ENCODE data around the gene MLKL.

The MLKL gene

GRCh38 chr16:74641969-74642368 is 58.7 kb downstream of the MLKL start:
- no peak for DNase-seq

DNA sequence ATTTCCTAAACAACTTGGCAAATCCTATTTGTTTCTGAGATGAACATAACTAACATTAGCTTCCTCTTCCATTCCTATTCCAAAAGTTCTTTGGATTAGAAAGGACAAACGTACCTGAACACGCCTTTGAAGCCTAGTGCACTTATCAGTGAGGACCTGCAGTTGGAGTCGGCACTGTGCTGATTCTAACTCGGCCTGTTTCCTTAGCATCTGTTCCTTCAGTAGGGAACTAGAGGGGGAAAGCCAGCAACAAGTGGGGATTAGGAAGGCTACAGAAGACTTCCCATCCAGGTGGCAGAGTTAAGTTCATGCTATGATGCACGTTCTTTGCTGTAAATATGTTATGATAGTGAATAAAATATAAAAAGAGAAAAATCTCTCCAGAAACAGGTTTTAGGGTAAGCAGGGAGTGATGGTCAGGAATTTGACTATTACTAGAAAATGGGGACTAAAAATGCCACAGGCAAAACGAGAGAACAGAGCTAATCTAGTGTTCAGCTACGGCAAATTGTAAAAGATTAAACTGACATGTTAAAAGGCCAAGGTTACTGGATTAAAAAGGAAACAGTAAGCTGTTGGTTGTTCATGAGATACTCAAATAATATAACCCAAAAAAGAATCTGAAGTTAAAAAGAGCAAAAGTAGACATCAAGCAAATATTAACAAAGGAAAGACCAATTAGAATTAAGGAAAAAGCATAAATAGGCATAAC is 62.8 kb downstream of the MLKL start:
- no peak for DNase-seq

GRCh38 chr16:74635303-74635702 is 65.4 kb downstream of the MLKL start:
- no peak for DNase-seq

DNA sequence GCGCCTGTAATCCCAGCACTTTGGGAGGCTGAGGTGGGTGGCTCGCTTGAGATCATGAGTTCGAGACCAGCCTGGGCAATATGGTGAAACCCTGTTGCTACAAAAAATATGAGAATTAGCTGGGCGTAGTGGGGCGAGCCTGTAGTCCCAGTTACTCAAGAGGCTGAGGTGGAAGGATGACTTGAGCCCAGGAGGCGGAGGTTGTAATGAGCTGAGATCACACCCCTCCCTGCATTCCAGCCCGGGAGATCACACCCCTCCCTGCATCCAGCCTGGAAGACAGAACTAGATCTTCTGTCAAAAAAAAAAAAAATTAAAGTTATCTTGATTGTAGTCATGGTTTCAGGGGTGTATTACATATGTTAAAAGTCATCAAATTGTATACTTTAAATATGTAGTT is 67.0 kb downstream of the MLKL start:
- no peak for DNase-seq

DNA sequence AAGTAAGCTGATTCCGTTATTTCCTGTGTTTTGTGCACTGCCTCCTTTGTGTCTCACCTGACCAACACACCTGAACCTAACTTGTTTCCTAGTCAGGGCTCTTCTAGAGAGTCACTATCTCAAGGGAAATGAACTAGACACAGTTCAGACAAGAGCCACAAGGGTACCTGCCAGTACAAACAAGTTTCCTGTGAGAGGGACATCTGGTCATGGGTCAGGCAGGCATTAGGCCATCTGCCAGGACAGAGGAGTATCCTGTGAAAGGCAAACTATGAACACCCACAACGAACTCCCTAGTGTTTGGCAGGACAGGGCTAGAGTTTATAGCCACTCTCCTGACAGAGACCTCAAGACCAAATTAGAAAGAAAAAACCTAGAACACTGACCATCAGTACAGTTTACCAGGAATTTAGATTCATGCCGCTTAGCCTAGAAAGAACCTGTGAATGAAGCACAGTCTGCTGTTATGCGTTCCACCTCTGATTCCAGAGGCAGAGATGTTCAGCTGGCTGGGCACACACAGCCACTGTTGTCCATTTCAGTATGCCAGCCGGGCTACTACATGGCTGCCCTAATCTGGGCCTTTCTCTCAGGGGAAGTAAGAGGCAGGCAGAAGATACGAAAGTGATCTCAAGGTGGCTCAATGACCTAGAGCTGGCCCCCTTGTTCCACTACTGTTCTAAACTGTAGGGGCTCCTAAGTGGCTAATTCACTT is 73.0 kb downstream of the MLKL start:
- DNase-seq, result no peak

DNA sequence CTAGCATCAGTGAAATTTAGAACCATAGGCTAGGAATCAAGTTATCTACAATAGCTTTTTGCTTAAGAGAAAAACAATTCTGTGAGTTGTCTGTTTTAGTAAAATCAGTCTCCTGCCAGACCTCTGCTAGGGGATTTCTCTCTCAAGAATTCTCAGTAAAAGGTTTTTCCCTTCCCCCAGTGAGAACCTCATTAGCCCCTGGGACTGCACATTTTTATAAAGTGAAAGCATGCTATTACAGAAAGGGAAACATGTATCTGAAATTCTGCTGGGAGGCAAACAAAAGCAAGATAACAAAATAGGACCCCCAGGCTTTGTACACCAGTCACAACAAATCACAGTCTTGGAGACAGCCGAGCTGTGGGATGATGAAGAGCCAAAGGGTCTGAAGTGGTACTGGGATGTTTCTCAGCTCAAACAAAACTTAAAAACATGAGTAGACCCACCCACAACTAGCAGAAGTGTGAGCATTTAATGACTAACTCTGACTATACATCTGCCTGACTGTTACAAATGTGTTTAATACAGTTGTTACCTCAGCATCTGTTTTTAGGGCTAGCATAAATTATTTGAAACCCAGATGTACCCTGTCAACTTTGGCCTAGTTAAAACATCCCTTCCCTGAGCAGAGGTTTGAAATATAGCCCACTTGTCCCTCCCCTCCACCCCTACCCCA is 73.8 kb downstream of the MLKL start:
- DNase-seq, result no peak

- DNase-seq, result no peak
Observed at GRCh38 chr16:74625500-74626350, 74.9 kb downstream of the MLKL start.

DNA sequence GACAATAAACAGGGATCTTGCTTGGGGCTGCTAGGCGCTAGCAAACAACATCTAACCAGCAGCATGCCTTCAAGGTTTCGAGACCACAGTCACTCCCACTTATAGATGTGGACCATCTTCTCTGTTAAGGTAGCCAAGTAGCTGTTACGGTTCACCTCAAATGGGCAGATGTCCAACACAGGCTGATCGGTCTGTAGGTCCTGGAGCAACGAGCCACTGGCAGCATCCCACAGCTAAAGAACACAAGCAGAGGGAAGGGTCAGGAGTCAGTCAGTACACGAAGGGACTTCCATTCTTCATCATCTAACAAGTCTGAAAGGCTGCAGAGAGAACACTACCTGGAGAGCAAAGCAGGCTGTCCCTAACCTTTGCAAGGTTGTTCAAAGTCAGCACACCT is 76.8 kb downstream of the MLKL start:
- DNase-seq, result no peak

DNA sequence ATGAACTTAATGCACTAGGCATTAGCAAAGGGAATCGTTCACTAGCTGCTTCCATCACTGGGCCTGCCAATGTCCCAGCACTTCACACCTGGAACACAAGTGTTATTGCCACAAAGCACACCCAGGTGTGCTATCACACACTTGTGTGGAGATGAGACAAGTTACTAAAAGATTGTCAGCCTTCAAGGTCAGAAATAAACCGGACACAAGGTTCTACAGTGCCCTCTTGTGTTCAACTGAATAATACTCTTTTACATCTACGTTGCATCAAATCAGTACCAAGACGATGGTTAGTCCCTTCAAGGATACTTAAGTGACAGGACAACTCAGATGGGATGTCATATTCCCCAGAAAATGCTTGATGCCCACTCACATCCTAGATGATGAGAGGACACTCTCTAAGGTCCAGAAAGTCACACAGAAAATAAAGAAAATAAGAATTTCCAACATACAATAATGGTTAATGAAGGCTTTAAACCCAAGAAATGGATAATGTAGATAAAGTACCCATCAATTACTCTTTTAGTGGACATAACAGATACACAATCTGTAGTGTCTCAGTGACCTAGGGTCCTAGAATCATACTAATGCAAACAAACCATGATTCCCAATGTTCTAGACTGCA is 77.3 kb downstream of the MLKL start:
- DNase-seq, result peak; percentile 62 to 82 (median 73)

GRCh38 chr16:74622005-74622404 is 78.7 kb downstream of the MLKL start:
- no peak for DNase-seq

Measured in suppressor macrophage treated with lipopolysaccharide for 1 hour (primary cell).